ENCODE results near the gene FRY. TPM values are rescaled to one million over a fixed set of nuclear protein-coding genes. Genes with fewer than 3 reads are reported as not detected.

Gene FRY
- total RNA-seq, 1 experiment from 2014 or later = 1.3 TPM

DNA sequence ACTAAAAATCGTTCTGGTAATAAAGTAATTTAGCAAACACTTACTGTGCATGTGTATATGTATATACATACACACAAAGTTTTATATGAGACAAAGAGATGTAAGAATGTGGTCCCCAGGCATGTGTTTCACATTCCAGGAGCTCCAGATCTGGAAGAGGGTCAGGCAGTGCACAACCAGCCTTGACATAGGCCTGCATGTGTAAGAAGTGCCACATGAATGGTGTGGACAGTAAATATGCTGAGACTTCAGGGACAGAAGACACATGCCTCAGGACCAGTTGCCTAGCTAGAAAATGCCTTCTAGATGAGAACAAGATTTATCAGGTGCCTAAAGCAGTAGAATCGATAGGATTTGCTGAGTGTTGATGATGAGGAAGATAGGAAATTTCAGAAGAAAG lies 76.4 kb downstream of the FRY start:
- Histone ChIP-seq H3K27ac (ENCODE audit: low read length) (no peak overlapping the region), H3K4me2 (ENCODE audit: low read length) (no peak overlapping the region), H2AFZ (ENCODE audit: low read length) (no peak overlapping the region), H3K4me1 (ENCODE audit: insufficient read depth, low read length) (no peaks in the 10 kb centered on the region), H3K9me3 (ENCODE audit: low read length) (no peaks in the 10 kb centered on the region), H3K9me2 (replicated peaks; ENCODE audit: low read length) (no peaks in the 10 kb centered on the region), H4K20me1 (ENCODE audit: low read length) (no peaks in the 10 kb centered on the region), H3K27me3 (ENCODE audit: low read length) (peaks cover 17% of the 10 kb centered on the region; the same call in 1 of the 2 replicates), H3K9ac (ENCODE audit: low read length) (no peak overlapping the region), H3F3A (ENCODE audit: low read length, unreplicated experiment) (no peaks in the 10 kb centered on the region), H3K4me3 (ENCODE audit: low read length) (no peak overlapping the region), H3K36me3 (ENCODE audit: low read depth, low read length) (no peaks in the 10 kb centered on the region), H3K79me2 (ENCODE audit: low read length) (no peaks in the 10 kb centered on the region)
- intact Hi-C loops (cut with micrococcal nuclease) = no loop called here
- ATAC-seq (no peak), DNase-seq (no peak)
- BruUV-seq (replicated peaks) = no TSS peak
- TF ChIP-seq CTCF (conservative IDR thresholded peaks at IDR 0.05; ENCODE audit: low read depth, low read length) = no peak
- TF ChIP-seq EZH2phosphoT487 (IDR thresholded peaks at IDR 0.05; ENCODE audit: borderline replicate concordance, low read length) = no peak
- TF ChIP-seq EZH2 (IDR thresholded peaks at IDR 0.05; ENCODE audit: low read length, unreplicated experiment) = no peak
- ChIA-PET POLR2A (ENCODE audit: unreplicated experiment) (no interaction called here), CTCF (no interaction called here)

- intact Hi-C loops (cut with micrococcal nuclease) = no loop called here
- DNase-seq = no peak
- no peak for ATAC-seq
- Histone ChIP-seq H3K9me2 (replicated peaks; ENCODE audit: low read length) (no peaks in the 10 kb centered on the region), H3K27me3 (ENCODE audit: low read length) (peaks cover 17% of the 10 kb centered on the region; the same call in 1 of the 2 replicates), H3K4me3 (ENCODE audit: low read length) (no peak overlapping the region), H3K36me3 (ENCODE audit: low read depth, low read length) (no peaks in the 10 kb centered on the region), H3K27ac (ENCODE audit: low read length) (no peak overlapping the region), H2AFZ (ENCODE audit: low read length) (no peak overlapping the region), H3K4me2 (ENCODE audit: low read length) (no peak overlapping the region), H3F3A (ENCODE audit: low read length, unreplicated experiment) (no peaks in the 10 kb centered on the region), H3K4me1 (ENCODE audit: insufficient read depth, low read length) (no peaks in the 10 kb centered on the region), H3K9me3 (ENCODE audit: low read length) (no peaks in the 10 kb centered on the region), H3K79me2 (ENCODE audit: low read length) (no peaks in the 10 kb centered on the region), H3K9ac (ENCODE audit: low read length) (no peak overlapping the region), H4K20me1 (ENCODE audit: low read length) (no peaks in the 10 kb centered on the region)
- TF ChIP-seq EZH2phosphoT487 (IDR thresholded peaks at IDR 0.05; ENCODE audit: borderline replicate concordance, low read length) = no peak
- no peak for TF ChIP-seq EZH2 (IDR thresholded peaks at IDR 0.05; ENCODE audit: low read length, unreplicated experiment)
- no peak for TF ChIP-seq CTCF (conservative IDR thresholded peaks at IDR 0.05; ENCODE audit: low read depth, low read length)
- BruUV-seq (replicated peaks) = no TSS peak
- POLR2A ChIA-PET (ENCODE audit: unreplicated experiment) = no interaction called here
- CTCF ChIA-PET = no interaction called here
Observed at GRCh38 chr13:32113532-32113931, 82.0 kb downstream of the FRY start.

DNA sequence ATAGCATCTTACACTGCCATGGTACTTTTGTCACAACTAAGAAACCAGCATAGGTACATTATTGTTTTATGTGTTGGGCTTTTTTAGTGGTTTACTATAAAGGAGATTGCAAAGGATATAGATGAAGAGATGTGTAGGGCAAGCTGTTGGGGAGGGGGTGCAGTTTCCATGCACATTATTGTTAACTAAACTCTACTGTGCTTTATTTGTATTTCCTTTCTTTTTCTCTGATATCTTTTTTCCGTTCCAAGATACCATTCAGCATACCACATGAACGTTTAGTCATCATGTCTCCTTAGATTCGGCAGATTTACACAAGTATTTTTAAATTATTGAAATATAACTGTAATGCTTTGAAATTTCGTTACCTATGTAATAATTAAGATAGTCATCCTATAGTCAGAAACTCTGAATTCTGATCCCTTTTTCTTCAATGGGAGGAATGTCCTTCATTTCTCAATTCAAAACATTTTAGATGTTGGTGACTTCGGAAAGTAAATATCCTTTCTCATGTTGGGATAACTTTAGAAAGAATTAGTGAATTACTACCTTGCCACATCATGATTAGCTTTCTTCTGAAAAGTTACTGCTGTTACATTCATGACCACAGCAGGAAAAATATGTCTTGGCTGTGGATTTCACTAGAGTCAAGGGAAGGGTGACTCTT lies 82.8 kb downstream of the FRY start:
- Histone ChIP-seq H3K4me2 (ENCODE audit: low read length) (no peak overlapping the region), H3K27me3 (ENCODE audit: low read length) (peaks cover 10% of the 10 kb centered on the region; the same call in 1 of the 2 replicates), H3K9me3 (ENCODE audit: low read length) (no peaks in the 10 kb centered on the region), H3K36me3 (ENCODE audit: low read depth, low read length) (no peaks in the 10 kb centered on the region), H3F3A (ENCODE audit: low read length, unreplicated experiment) (no peaks in the 10 kb centered on the region), H3K4me3 (ENCODE audit: low read length) (no peak overlapping the region), H3K9ac (ENCODE audit: low read length) (no peak overlapping the region), H3K4me1 (ENCODE audit: insufficient read depth, low read length) (no peaks in the 10 kb centered on the region), H3K27ac (ENCODE audit: low read length) (no peak overlapping the region), H3K79me2 (ENCODE audit: low read length) (no peaks in the 10 kb centered on the region), H3K9me2 (replicated peaks; ENCODE audit: low read length) (no peaks in the 10 kb centered on the region), H2AFZ (ENCODE audit: low read length) (no peak overlapping the region), H4K20me1 (ENCODE audit: low read length) (no peaks in the 10 kb centered on the region)
- intact Hi-C loops (cut with micrococcal nuclease) = no loop called here
- ATAC-seq (no peak), DNase-seq (no peak)
- TF ChIP-seq CTCF (conservative IDR thresholded peaks at IDR 0.05; ENCODE audit: low read depth, low read length) = no peak
- TF ChIP-seq EZH2phosphoT487 (IDR thresholded peaks at IDR 0.05; ENCODE audit: borderline replicate concordance, low read length) = no peak
- TF ChIP-seq EZH2 (IDR thresholded peaks at IDR 0.05; ENCODE audit: low read length, unreplicated experiment) = no peak
- ChIA-PET POLR2A (ENCODE audit: unreplicated experiment) (no interaction called here), CTCF (no interaction called here)
- no TSS peak for BruUV-seq (replicated peaks)

Measured in PC-3 (cell line).